ENCODE data around the gene PIEZO1.

Gene PIEZO1

DNA sequence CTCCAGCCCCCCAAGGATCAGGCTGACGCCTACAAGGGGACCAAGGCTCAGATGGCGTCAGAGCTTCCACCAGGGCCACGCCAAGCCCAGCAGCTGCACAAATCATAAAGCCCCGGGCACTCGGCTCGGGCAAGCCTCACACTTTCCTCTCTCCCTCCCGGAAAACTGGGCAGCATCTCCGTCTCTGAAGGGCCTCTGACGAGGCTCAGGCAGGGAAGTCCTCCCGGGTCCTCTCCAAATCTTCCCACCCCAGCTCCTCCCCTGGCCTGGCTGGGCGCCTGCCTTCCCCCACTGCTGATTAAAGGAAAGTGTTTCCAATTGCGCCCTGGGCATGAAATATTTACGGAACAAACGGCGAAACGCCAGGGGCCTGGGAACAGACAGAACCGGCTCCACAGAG lies 38.5 kb downstream of the PIEZO1 start:
- DNase-seq, result no peak

DNA sequence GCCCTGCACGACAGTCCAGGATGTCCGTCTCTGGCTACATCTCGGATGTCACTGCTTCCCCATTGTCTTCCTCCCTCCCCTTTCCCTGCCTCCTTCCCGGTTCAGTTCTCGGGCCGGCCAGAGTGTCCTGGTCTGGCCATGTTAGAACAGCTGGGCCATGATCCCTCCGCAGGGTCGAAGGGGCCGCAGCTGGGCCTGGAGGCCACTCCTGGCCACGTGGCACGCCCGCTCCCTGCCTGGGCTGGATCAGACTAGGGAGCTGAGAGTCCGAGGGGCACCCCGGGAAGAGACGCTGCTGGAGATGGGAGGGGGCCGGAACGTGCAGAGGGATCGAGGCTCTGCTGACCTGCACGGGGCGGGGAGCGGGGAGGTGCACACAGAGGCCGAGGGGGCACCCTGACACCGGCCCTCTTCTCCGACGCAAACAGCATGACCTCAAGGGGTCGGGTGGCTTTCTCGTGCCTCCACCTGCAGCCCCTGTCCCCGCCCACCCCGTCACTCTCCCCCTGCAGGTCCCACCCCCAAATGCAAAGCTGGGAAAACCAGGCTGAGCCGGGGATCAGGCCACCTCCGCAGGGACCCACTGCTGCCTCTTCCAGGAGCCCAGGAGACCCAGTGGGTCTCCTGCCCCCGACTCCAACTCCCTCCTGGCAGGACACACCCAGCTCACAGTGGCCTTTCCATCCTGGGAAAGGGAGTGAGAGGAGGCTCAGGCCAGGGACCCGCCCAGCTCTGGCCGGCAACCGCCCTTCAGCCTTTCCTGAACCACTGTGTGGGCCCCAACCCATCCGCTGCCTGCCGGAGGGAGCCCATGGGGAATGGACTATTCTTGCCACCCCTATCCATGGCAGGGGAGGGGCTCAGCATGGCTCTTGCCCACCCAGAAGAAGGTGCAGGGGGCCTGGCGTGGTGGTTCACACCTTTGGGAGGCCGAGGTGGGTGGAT lies 40.2 kb downstream of the PIEZO1 start:
- DNase-seq, result no peak

DNA sequence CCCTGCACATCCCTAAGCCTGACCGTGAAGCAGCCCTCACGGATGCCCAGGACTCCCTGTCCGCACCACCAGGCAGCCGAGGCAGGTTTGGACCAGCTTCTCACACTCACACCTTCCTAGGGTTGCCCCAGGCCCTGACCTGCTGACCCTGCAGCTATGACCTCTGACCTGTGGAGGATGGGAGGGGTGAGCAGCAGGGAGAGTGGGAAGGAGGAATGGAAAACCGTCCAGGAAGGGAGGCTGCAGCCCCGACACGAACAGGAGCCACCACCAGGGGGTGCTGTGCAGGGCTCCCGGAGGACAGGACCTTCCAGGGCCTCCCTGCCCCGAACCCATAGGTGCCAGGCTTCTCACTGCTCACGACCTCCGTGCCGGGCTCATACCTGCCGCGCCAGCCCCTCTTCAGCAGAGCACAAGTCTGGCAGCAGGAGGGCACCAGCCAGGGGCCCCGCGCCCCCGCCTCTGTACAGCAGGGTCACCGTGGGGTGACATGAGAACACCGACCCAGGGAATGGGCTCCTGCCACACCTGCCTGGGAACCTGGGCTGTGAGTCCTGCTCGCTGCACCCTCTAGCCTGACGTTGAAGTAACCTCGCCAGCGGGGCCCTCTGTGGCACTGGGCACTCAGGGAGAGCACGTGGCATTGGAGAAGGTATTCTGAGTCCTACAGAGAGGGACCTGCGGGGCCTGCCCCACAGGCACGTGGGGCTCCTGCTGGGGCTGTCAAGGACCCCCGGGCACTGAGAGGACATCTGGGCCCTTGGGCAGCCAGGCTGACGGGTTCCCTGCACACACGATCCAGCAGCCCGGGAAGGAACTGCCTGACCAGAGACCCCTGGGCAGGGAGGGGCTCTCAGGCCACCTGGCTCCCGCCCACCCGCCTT lies 41.1 kb downstream of the PIEZO1 start:
- DNase-seq, result peak; percentile 57

GRCh38 chr16:88742896-88743605 lies 42.0 kb downstream of the PIEZO1 start:
- no peak for DNase-seq

GRCh38 chr16:88741368-88741767 lies 43.7 kb downstream of the PIEZO1 start:
- no peak for DNase-seq

- DNase-seq, result no peak
These were observed 44.3 kb downstream of the PIEZO1 start for GRCh38 chr16:88740727-88741055.

GRCh38 chr16:88739977-88740726 lies 44.9 kb downstream of the PIEZO1 start:
- DNase-seq, result no peak

- DNase-seq, result no peak
These were observed 45.7 kb downstream of the PIEZO1 start for GRCh38 chr16:88739139-88739976.

- DNase-seq, result no peak
These were observed 46.6 kb downstream of the PIEZO1 start for GRCh38 chr16:88738151-88739084.

DNA sequence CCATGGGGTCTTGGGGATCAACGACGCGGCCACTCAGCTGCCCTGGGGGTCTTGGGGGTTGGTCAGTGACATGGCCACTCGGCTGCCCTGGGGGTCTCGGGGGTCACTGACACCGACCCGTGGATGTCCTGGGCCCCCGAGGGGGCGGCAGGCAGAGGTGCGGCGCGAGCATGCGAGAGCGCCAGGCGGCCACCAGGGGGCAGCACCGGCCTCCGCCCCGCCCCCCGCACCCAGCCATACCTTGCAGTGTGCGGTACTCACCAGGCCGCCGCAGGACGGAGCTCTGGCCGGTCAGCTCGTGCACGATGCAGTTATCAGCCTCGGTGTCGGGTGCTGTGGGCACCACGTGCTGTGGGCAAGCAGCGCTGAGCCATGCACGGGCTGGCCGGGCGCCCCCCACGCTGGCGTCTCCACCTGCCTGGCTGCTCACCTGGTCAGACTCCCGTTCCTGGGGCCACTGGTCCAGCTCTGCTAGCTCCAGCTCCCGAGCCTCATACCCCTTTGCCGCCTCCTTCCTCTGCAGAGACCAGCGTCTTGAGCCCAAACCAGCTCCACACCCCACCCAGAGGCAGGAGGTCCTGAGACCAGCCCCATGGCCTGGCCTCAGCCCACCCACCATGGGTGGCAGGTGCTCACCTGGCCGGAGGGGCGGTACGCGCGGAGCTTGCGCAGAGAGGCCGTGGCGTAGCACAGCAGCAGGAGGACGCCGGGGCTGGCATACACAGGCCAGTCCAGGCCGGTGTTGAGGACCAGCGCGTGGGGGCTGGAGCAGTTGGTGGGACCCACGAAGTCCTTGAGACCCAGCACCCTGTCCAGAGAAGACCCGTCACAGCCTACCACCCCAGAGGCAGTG lies 47.5 kb downstream of the PIEZO1 start:
- DNase-seq, result no peak

DNA sequence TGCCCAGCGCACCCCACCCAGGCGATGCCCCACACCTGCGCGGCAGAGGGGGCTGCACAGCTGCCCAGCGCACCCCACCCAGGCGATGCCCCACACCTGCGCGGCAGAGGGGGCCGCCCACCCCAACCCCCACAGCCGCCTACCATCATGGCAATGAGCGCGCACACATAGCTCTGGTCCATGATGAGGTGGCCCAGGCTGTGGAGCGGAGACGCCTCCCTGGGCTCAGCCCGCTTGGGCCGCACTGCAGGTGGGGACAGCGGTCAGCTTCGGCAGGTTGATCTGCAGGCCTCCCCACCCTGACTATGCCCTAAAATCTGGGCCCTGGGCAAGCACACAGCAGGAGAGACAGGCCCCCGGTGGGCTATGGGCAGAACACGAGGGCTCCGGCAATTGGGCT lies 48.5 kb downstream of the PIEZO1 start:
- DNase-seq, result no peak

DNA sequence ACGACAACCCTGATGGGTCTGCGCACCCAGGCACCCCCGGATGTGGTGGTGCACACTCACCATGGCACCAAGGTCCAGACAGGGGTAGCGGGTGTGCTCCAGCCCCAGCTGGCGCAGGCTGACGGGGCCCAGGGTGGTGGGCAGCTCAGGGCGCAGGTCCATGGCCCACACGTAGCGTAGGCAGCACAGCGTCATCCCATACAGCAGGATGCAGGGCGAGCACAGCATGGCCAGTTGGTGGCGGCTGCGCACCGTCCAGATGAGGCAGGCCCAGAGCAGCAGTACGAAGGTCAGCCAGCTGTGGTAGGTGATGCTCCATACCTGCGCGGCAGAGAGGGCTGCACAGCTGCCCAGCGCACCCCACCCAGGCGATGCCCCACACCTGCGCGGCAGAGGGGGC lies 48.9 kb downstream of the PIEZO1 start:
- DNase-seq, result no peak

- no peak for DNase-seq
These were observed 49.4 kb downstream of the PIEZO1 start for GRCh38 chr16:88735616-88736015.

GRCh38 chr16:88735121-88735520 lies 49.9 kb downstream of the PIEZO1 start:
- DNase-seq, result no peak

- DNase-seq, result peak; percentile 7
These were observed 50.7 kb downstream of the PIEZO1 start for GRCh38 chr16:88734361-88734728.

- DNase-seq, result no peak
These were observed 51.2 kb downstream of the PIEZO1 start for GRCh38 chr16:88733630-88734360.

GRCh38 chr16:88732961-88733294 lies 52.1 kb downstream of the PIEZO1 start:
- no peak for DNase-seq

- DNase-seq, result no peak
These were observed 52.7 kb downstream of the PIEZO1 start for GRCh38 chr16:88732172-88732960.

All from NCI-H345 (cell line).